Embryonic facial prominence (tissue), 1 donor: ENCODE results near the gene ZIC1.

Experiments used
- DNase-seq: peaks from one replicate; pipeline ENCODE4 v3.0.0-alpha.2; 2016; ENCODE audit errors: extremely low spot score

Gene ZIC1

DNA sequence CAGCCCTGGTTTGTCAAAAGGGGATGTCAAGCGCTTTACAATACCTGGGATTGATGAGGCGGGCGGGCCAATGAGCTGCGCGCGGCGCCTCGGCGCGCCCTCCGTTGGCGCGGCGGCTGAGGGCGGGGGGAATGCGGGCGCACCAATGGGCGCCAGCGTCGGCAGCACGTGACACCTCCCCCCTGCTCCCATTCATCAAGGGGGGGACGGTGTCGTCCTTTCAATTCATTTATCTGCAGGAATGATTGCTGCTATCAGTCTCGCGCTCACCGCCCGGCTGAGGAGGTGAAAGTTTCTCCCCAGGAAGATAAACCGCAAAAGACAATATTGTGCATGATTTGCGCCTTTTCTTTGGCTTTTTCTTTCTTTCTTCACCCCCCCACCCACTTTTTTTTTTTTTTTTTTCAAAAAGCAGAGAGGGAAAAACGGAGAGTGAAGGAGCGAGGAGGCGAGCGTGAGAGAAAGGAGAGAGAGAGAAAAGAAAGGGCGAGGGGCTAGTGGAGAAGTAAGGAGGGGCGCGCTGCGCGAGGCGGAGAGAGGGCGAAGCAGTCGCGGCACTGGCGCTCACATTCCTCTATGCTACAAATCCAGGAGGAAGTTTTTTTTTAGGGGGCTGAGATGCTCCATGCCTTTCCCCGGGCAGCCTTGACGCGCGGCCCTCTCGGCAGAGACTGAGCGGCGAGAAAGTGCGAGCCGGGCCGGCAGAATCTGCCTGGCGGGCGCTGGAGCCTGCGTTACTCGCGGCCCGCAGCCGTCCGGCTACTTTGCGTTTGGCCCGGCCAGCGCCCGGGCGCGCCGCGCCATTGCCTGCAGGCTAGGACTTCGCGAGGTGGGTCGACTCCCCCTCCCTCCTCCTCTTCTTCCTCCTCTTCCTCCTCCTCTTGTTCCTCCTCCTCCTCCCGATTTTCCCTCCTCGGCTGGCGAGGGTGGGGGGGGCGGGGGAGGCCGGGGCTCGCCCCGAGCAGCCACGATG, at the start of gene ZIC1:
ZIC1 (plus strand) TSS at position 223 of the 973 bp plus-strand sequence; CDS start at position 971, 748 bp downstream.
- DNase-seq = no peak

DNA sequence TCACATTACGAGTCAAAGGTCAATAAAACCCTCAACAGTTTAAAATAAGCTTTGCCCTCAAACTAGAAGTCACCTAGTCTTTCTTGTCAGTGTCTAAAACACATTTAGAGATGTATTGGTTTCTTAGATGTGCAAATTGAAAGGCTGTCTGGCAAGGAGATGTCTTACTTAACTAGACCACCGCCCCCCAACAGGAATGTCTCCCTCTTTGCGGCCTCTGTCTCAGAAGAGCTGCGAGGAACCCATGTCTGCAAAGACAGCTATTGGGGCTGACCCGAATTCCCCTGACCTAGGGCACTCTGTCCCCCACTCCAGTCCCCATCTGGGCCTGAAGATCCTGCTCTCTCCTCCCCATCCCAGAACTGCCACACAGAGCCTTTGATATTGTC, 49.1 kb upstream of the ZIC1 start:
- DNase-seq = no peak

DNA sequence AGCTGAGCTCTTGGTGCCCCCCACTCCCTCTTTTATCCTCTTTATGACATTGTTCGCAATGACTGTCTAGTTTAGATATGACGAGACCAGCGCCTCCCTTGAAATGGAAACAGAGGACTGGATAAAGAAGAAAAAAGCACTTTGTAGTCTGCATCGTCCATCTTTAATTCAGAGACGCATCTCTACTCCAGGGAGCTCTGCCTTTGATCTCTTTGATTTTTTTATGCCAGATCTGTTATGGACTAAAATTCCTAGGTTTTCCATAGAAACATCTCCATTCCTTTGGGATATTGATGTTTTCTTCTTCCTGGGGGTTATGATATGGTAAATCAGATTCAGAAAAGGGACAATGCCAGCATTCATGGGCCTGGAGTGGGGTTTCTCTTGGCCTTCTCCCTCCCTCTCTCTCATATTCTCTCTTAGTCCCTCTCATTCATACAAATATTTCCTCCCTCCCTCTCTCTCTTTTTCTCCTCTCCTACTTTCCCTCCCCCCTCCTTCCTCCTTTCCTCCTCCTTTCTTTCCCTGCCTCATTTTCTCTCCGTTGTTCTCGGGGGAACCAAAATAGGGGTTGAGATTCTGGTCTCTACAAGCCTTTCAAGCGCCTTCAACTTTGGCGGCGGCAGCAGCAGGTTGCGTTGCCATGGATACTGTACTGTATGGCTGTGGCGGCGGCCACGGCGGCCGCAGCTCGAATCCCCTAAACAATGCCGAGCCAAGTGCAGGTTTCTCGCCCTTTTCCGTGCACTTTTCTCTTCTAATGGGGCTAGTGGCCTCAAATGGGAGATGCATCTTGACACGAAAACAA, 48.3 kb upstream of the ZIC1 start:
- no peak for DNase-seq

DNA sequence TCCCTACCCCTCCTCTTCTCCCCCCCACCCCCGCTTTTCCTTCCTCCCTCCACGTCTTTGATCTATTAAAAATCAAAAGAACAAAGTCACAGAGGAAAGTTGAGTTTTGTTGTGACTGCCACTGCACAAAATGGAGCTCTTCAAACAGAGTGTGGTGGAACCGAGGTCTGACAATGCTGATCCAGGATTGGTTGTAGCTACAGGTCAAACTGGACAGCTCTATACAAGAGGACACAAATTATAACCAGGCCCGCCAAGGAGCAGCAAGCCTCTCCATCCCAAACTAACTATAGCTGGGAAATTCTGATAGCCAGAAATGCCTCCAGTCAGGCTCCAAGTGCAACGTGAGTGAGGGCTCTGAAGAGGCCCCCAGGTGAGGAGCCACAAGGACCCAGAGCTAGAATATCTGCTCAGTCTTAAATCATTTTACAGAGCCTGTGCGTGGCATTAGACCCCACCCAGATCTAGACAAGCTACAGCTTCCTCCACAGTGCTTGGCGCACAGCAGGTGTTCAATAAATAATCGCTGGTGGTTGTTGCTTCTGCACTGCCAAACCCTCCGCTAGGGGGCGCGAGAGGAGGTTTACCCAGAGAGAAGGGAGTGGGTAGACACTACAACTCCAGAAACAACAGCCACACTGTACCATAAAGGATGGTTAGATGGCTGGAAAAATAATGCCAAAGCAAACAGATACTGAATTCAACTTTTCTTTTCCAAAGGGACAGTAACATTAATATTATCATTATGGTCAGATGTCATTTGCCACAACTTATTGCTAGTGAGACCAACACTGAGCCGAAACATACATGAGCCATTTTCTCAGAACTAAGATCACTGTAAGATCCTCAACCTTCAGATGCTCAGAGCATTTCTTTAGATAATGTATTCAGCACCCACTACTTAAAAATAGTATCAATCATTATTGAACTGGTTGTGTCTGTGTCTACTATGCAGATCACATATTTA, 47.4 kb upstream of the ZIC1 start:
- DNase-seq = no peak

DNA sequence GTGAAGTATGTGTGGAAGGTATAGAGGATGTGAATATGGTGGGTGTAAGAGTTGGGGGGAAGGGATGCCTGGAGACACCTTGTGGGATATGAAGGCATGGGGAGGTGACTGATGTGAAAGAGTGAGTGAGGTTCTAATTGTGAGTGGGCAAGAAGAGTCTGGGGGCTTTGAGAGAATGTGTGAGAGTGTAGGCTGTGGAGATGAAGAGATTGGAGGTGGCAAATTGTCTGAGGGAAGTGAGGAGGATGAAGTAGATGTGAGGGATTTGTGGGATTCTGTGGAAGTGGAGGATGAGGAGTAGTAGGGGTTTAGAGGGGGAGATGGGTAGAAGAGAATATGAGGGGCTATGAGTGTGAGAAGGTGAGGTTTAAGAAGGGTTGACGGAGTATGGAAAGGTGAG, 44.4 kb upstream of the ZIC1 start:
- DNase-seq = no peak

DNA sequence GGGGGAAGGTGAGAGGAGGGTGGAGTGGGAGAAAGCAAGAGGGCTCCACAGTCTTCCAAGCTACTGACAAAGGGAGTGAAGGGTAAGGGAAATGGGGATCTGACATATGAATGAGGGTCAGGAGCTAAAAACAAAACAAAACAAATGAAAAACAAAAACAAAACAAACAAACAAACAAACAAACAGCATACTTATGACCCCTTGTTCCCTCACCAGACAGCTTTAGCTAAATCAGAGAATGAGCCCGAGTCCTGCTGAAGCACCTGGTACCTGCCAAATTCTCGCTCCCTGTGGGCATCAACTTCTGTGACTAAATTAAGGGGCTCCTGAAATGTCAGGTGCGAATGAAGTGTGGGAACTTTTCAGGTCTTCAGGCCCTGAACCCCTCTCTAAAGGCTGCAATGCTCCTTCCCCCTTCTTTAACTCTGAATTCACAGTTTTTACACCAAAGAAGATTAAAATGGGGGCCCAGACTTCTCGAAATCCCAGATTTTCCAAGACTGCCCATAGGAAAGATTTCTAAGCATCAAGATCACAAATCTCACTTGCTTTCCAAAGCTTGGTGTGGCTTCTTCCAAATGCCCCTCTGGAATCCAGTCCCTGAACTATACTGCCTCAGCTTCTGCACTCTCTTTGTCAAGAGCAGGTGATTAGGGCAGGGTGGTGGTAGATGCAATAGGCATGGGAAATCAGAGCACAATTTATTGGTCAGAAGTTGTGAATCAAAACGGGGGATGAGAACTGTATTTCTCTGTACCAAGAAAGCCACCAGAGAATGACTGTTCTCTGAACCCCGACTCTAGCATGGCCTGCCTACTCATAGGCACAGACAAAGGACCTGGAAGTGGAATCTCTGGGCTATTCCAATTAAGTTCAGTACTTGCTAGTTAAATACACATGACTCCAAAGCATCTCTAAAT, 43.7 kb upstream of the ZIC1 start:
- DNase-seq = no peak

DNA sequence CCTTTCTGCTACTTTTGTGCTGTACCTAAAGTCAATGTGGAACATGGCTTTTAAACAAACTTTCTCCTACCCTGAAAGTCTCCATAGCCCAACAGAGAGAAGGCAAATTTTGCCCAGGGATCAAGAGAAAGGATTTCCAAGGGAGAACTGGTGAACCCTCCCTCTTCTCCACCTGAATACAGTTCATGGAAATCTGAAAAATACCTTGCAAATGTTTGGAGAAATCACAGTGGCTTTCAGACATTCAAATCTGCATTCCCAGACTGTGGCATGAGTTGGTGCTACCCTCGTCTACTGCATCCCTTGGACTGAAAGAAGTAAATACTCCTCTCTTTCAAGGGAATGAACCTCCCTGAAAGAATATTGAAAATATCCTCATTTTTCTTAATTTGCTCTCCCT, 41.5 kb upstream of the ZIC1 start:
- no peak for DNase-seq

DNA sequence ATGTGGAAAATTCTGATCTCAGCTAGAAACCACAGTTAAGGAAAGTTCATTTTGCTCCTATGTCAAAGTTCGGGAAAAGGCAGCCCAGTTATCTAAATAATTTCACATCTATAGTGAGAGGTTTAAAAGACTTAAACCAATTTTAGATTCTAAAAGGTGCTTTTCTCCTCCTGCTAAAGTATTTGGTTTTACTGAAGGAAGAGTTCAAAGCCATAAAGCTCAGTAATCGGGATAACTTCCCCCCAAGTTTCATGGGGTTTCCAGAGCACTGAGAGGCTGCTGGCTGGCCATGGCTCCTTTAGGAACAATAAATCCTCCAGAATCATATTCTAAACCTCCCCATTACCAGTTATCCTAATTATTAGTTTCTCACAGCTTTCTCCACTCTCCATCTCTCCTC, 41.0 kb upstream of the ZIC1 start:
- no peak for DNase-seq

DNA sequence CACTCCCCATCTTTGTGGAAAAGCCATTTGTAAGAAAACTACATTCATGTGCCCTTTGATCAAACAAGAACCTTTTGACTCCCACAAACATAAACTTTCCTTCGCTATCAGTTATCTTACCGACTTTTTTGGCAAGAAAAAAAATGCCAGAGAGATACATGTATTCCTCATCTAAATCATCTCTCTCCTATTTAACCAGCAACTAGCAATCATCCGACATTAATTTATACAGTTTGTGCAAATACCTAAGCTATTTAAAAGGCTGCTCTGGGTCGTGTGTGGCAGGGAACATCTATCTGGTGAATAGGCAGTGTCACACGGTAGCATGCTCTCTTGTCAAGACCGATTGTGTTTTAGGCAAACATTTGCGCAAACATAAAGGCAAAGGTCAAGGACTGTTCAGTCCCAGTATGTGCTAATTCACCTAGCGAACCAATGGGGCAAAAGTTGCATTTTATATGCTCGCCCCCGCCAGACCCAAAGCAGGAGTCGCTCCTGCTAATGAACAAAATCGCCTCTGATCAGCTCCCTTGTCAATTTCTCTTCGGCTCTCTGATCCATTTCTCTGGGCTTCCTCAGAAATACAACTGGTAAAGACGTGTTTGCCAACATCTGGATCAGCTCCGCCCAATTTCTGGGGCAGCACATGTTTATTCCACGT, 40.5 kb upstream of the ZIC1 start:
- DNase-seq = no peak

DNA sequence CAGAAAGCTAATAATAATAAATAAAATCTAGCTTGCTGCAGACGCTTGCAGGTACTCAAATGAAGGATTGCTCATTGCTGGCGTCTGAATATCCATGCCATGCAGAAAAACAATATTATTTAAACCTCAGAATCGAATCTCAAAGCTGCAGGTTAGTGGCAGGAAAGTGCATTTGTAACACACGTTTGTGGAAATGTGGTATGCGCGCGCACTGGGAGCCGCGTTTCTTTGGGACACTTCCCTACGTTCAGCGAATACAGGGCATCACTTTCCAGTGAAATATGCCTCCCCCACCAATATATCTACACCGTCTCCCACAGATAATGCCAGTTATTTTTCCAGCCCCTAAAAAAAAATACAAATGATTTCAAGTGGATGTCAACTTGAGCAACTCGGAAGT, 39.9 kb upstream of the ZIC1 start:
- no peak for DNase-seq

DNA sequence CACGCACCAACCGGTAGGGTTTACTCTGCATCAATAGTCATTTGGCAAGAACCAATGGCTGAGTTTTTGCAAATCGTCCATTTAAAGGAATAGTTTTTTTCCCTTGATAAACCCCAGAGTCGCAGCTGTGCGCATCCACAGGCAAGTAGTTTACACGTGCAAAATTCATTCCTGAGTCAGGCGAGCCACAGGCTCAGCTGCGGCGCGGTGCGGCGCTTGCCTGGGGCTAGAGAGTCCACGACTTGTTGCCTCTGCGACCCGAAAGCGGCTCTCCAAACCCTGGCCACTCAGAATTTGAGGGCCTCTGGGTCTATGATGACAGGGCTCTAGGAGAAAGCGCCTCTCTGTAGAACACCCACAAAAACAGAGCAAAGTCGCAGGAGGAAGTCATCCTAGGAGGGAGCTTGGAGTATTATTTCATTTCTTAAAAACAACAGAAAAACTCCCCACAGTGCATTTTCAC, 39.5 kb upstream of the ZIC1 start:
- DNase-seq = no peak

DNA sequence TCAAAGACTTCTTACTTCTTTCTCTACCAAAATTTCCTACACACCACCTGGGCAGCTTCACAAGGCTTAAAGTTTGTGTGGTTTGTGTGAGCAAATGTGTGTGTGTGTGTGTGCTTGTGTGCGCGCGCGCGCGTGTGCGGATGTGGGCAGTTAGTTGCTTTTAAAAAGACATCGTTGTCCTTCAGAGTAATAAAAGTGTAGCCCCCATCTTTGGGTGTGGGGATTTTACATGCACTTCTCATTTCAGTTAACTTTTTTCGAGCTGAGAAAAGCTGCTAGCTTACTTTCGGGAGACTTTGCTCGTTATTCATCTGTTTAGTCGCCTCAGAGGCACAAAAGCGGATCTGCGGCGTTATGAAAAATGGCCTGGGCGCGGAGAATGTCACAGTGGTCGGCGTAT, 38.8 kb upstream of the ZIC1 start:
- DNase-seq = no peak

DNA sequence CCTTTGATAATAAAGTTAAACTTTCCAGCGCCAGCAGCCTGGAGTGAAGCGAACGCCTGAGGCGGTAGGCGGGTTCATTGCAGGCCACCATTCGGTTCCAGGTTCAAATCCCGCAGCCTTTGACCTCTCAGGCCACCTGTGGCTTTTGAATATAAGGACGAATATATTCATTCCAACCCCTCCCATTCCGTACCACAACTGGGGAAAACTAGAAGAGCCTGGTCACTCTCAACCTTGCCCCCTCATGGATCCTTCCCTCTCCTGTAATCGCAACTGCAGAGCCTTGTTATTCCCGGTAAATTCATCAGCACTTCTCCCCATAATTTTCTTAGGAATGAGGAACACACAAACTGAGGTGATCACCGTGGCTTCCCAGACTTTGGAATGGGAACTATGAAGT, 38.0 kb upstream of the ZIC1 start:
- no peak for DNase-seq

DNA sequence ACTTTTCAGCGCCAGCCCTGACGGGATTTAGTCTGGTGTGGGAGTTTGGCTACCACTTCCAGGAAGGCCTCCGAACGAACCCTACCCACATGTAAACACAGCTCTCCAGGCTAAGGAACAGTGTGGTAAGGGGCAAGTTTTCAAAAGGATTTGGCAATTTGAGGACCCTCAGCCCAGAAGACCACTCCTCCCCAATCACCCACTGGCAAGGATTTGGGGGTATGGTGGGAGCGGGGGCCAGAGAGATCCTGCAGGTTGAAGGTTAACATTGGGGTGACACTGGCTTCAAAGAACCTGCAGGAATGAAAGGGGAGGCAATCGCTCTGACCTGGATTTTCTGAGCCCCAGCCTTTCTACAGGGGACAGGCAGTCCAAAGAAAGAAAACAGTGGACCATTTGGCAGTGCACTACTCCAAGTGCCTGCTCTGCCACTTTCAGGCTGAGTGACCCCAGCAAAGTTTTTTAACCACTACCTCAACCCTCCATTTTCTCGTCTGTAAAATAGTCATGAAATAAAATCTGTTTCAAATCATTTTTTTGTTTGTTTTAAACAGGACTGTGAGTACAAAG, 37.3 kb upstream of the ZIC1 start:
- DNase-seq = no peak

DNA sequence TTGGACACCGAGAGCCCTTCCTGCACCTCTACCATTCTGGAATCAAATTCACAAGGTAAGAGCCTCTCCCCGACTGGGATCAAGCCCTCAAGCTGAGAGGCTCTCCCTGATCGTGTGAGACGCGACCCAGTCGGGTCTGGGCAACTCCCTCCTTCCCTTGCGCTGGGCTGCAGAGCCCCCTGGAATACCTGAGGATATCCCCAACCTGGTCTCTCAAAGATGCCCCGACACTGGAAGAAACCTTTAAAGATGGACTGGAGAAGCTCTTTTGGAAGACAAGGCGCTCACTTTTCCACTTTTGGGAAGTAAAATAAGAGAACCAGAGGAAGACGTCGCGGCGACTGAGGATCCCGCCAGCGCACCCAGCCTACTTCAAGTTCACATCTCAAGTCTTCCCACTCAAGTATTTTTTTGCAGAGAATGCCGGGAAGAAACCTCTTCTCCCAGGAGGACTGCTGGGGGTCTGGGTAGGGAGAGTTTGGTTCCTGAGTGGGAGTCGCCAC, 36.6 kb upstream of the ZIC1 start:
- DNase-seq = no peak

DNA sequence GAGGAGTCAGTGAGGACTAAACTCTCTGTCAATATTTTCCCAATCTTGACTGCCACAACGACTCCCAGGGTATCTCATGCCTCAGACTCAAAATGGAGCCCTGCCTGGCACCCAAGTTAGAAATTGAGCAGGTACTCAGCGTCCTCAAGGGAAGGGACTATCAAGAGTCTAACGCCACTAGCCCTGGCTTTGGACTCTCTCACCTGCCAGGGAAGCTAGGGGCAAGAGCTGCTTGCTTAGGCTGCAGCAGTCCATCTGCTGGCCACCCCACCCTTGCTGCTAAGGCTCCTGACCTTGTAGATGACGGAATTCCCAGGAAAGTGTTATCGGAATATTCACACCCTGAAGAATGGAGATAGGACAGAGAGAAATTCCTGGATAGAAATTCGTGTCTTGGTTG, 35.9 kb upstream of the ZIC1 start:
- DNase-seq = no peak

DNA sequence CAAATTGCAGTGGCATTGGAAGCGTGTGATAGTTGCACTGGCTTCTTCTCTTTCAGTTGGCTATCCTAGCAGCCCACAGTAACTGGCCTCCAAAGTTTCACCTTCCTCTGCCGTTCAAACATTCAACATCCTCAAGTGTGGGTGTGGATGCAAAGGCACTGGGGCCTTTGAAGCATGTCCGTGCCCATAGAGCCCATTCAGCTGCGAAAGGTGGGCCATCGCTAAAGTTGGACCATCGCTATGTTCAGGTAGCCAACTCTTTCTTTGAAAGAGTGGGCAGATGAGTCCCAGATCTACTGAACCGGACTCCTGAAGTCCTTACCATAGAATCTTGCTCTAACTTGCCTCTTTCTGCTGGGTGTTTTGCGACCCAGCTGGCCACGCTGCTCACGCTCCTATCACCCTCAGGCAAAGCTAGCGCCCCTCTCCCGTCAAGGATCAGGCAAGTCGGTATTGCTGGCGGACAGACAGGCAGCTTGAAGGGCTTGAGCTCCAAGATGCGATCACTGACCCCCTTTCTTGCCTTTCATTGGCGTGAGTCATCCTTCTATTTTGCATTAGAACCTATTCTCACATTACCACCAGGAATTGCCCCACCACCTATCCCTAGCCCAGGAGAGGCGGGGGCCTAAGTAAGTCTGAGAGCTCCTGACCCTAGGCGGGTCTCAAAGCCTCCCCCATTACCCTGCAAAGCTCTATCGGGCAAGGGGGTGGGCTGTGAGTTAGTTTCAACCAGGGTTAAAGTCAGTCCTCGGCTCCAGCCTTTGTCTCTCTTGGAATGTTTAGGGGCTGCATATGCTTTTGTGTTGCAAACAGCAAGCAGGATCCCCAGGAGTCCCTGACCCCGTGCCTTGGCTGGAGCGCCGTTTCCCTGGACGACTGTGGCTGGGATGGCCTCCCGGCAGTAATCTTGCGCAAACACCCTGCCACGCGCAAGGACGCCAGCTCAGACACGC, 31.5 kb upstream of the ZIC1 start:
- DNase-seq = no peak

DNA sequence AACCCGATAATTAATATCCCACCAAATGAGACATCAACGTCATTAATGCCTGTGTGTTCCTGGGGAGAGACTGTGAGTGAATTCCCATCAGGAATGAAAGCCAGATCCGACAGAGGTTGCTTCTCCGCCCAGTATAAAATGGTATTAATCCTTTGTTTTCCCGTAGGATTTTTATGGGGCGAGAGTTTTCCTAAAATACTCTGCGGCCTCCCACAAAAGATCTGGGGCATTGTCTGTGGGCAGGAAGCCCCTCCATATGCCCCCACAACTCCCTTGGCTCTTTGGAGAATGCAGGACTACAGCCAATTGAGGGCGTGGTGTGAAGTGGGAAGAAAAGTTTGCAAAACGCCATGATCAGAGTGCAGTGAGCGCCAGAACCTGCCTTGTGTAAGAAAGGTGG, 29.5 kb upstream of the ZIC1 start:
- DNase-seq = no peak
